ENCODE data around the gene WDR73.

The WDR73 gene

DNA sequence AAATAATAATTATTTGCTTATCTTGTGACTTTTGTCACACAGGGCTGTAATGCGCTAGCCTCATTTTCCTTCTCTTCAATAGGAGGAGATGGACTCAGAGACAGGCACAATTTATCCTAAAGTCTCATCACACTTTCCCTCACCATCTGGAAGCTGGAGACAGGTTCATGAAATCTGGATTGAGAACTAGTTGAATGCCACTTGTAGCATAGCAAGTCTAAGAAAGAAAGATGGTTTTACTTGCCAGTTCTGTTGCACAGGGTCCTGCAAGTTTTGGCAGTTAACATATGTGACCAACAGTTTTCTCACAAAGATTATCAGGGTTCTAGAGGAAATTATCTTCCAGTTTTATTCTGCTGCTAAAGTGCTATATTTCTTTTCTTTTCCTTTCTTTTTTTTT lies 62.3 kb downstream of the WDR73 start:
- TF ChIP-seq, protein P1, sequence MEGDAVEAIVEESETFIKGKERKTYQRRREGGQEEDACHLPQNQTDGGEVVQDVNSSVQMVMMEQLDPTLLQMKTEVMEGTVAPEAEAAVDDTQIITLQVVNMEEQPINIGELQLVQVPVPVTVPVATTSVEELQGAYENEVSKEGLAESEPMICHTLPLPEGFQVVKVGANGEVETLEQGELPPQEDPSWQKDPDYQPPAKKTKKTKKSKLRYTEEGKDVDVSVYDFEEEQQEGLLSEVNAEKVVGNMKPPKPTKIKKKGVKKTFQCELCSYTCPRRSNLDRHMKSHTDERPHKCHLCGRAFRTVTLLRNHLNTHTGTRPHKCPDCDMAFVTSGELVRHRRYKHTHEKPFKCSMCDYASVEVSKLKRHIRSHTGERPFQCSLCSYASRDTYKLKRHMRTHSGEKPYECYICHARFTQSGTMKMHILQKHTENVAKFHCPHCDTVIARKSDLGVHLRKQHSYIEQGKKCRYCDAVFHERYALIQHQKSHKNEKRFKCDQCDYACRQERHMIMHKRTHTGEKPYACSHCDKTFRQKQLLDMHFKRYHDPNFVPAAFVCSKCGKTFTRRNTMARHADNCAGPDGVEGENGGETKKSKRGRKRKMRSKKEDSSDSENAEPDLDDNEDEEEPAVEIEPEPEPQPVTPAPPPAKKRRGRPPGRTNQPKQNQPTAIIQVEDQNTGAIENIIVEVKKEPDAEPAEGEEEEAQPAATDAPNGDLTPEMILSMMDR (IDR thresholded peaks at IDR 0.05; ENCODE audit: low read depth, low read length), result no peak
- DNase-seq (ENCODE audit: low read depth in 2 of 2), result no peak
- H3K4me3 ChIP-seq (replicated peaks in 1 of 2; ENCODE audit: low read depth in 2 of 2, low read length in 2 of 2), result no peak overlapping the region

GRCh38 chr15:84590406-84590805 lies 63.7 kb downstream of the WDR73 start:
- TF ChIP-seq, protein P1 (IDR thresholded peaks at IDR 0.05; ENCODE audit: low read depth, low read length), result no peak
- DNase-seq (ENCODE audit: low read depth in 2 of 2), result no peak
- H3K4me3 ChIP-seq (replicated peaks in 1 of 2; ENCODE audit: low read depth in 2 of 2, low read length in 2 of 2), result no peak overlapping the region

Measured in cardiac fibroblast (primary cell).